ENCODE measurements around the gene RAD54L.
"Not testable (repeated sequence)": the region's sequence is repeated elsewhere in the genome, so short reads cannot be mapped to it uniquely, and the experiment has no call there.

RAD54L gene

DNA sequence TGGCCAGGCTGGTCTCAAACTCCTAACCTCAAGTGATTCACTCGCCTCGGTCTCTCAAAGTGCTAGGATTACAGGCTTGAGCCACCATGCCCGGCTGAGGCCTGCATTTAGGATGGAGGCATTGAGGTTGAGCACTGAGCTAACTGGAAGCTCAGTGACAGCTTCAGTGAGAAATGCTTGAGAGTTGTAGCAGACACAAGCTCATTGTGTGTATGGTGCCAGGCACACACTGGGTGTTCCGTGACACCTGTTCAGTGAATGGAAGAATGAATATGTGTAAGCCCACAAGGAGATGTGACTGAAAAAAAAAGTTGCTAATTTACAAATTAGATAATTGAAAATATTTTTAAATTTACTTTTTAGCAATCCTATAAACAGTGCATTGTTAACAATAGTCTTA, 22.6 kb upstream of the RAD54L start:
- Histone ChIP-seq H3K4me3 (replicated peaks; ENCODE audit: insufficient read depth, low read length) (no peak overlapping the region), H3K27ac (replicated peaks) (no peak overlapping the region)
- TF ChIP-seq SPI1 (IDR thresholded peaks at IDR 0.05; ENCODE audit: borderline replicate concordance, low read depth) (no peak), POLR2AphosphoS5 (IDR thresholded peaks at IDR 0.05; ENCODE audit: low read depth) (no peak), GABPA (IDR thresholded peaks at IDR 0.05; ENCODE audit: low read depth) (no peak)
- TF ChIP-seq, protein P1, sequence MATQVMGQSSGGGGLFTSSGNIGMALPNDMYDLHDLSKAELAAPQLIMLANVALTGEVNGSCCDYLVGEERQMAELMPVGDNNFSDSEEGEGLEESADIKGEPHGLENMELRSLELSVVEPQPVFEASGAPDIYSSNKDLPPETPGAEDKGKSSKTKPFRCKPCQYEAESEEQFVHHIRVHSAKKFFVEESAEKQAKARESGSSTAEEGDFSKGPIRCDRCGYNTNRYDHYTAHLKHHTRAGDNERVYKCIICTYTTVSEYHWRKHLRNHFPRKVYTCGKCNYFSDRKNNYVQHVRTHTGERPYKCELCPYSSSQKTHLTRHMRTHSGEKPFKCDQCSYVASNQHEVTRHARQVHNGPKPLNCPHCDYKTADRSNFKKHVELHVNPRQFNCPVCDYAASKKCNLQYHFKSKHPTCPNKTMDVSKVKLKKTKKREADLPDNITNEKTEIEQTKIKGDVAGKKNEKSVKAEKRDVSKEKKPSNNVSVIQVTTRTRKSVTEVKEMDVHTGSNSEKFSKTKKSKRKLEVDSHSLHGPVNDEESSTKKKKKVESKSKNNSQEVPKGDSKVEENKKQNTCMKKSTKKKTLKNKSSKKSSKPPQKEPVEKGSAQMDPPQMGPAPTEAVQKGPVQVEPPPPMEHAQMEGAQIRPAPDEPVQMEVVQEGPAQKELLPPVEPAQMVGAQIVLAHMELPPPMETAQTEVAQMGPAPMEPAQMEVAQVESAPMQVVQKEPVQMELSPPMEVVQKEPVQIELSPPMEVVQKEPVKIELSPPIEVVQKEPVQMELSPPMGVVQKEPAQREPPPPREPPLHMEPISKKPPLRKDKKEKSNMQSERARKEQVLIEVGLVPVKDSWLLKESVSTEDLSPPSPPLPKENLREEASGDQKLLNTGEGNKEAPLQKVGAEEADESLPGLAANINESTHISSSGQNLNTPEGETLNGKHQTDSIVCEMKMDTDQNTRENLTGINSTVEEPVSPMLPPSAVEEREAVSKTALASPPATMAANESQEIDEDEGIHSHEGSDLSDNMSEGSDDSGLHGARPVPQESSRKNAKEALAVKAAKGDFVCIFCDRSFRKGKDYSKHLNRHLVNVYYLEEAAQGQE (IDR thresholded peaks at IDR 0.05; ENCODE audit: insufficient replicate concordance, low read depth), result no peak
- TF ChIP-seq, protein P2, sequence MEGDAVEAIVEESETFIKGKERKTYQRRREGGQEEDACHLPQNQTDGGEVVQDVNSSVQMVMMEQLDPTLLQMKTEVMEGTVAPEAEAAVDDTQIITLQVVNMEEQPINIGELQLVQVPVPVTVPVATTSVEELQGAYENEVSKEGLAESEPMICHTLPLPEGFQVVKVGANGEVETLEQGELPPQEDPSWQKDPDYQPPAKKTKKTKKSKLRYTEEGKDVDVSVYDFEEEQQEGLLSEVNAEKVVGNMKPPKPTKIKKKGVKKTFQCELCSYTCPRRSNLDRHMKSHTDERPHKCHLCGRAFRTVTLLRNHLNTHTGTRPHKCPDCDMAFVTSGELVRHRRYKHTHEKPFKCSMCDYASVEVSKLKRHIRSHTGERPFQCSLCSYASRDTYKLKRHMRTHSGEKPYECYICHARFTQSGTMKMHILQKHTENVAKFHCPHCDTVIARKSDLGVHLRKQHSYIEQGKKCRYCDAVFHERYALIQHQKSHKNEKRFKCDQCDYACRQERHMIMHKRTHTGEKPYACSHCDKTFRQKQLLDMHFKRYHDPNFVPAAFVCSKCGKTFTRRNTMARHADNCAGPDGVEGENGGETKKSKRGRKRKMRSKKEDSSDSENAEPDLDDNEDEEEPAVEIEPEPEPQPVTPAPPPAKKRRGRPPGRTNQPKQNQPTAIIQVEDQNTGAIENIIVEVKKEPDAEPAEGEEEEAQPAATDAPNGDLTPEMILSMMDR (IDR thresholded peaks at IDR 0.05; ENCODE audit: insufficient read depth, low read length), result no peak

DNA sequence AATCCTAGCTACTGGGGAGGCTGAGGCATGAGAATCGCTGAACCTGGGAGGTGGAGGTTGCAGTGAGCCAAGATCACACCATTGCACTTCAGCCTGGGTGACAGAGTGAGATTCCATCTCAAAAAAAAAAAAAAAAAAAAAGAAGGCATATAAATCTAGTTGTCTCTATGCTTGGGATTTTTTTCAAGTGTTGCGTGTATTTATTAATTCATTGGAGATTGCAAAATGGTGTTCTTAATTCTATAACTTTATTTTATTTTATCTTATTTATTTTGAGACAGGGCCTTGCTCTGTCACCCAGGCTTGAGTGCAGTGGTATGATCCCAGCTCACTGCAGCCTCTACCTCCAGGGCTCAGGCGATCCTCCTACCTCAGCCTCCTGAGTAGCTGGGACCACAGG, 16.3 kb upstream of the RAD54L start:
- H3K27ac ChIP-seq (replicated peaks); H3K4me3 ChIP-seq (replicated peaks; ENCODE audit: insufficient read depth, low read length); H3K27me3 ChIP-seq (ENCODE audit: insufficient read depth, poor library complexity, severe bottlenecking); DNase-seq (ENCODE audit: low read depth in 1 of 2, low spot score in 1 of 2): not testable (repeated sequence)

More for the DNA sequence above, 22.6 kb upstream of the RAD54L start:
- no peaks in the 10 kb centered on the region for H3K27me3 ChIP-seq (ENCODE audit: insufficient read depth, poor library complexity, severe bottlenecking)
- DNase-seq (ENCODE audit: low read depth in 1 of 2, low spot score in 1 of 2), result no peak

DNA sequence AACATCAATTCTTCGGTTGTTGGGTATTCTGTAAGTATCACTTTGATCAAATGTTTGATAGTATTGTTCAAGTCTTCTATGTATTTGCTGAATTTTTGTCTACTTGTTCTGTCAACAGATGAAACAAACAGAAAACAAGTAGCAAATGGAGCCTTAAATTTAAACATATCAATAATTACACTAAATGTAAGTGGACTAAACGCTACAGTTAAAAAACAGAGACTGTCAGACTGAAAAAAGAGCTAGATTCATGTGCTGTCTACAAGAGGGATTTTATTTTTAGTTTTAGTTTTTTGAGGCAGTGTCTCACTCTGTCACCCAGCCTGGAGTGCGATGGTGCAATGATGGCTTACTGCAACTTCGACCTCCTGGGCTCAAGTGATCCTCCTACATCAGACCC, 10.7 kb upstream of the RAD54L start:
- Histone ChIP-seq H3K27ac (replicated peaks) (no peak overlapping the region), H3K27me3 (ENCODE audit: insufficient read depth, poor library complexity, severe bottlenecking) (no peaks in the 10 kb centered on the region)

DNA sequence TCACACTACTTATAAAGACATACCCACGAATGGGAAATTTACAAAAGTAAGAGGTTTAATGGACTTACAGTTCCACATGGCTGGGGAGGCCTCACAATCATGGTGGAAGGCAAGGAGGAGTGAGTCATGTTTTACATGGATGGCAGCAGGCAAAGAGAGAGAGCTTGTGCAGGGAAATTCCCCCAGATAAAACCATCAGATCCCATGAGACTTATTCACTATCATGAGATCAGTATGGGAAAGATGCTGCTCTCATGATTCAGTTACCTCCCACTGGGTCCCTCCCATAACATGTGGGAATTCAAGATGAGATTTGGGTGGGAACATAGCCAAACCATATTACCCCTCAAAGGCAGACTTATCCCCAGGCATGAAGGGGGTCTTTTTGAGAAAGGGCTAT, 8.7 kb upstream of the RAD54L start:
- not testable (repeated sequence) for H3K4me3 ChIP-seq (replicated peaks; ENCODE audit: insufficient read depth, low read length); DNase-seq (ENCODE audit: low read depth in 1 of 2, low spot score in 1 of 2); H3K27me3 ChIP-seq (ENCODE audit: insufficient read depth, poor library complexity, severe bottlenecking); H3K27ac ChIP-seq (replicated peaks)

More for the DNA sequence above, 10.7 kb upstream of the RAD54L start:
- TF ChIP-seq, protein P1 (IDR thresholded peaks at IDR 0.05; ENCODE audit: insufficient replicate concordance, low read depth), result no peak
- no peak for TF ChIP-seq POLR2AphosphoS5 (IDR thresholded peaks at IDR 0.05; ENCODE audit: low read depth)
- no peak for TF ChIP-seq GABPA (IDR thresholded peaks at IDR 0.05; ENCODE audit: low read depth)
- TF ChIP-seq, protein P2 (IDR thresholded peaks at IDR 0.05; ENCODE audit: insufficient read depth, low read length), result no peak
- TF ChIP-seq SPI1 (IDR thresholded peaks at IDR 0.05; ENCODE audit: borderline replicate concordance, low read depth), result no peak
- no peak overlapping the region for H3K4me3 ChIP-seq (replicated peaks; ENCODE audit: insufficient read depth, low read length)
- DNase-seq (ENCODE audit: low read depth in 1 of 2, low spot score in 1 of 2), result no peak

DNA sequence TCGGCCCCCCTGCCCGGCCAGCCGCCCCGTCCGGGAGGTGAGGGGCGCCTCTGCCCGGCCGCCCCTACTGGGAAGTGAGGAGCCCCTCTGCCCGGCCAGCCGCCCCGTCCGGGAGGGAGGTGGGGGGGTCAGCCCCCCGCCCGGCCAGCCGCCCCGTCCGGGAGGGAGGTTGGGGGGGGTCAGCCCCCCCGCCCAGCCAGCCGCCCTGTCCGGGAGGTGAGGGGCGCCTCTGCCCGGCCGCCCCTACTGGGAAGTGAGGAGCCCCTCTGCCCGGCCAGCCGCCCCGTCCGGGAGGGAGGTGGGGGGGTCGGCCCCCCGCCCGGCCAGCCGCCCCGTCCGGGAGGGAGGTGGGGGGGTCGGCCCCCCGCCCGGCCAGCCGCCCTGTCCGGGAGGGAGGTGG, 5.8 kb upstream of the RAD54L start:
- not testable (repeated sequence) for DNase-seq (ENCODE audit: low read depth in 1 of 2, low spot score in 1 of 2); H3K4me3 ChIP-seq (replicated peaks; ENCODE audit: insufficient read depth, low read length); H3K27ac ChIP-seq (replicated peaks); H3K27me3 ChIP-seq (ENCODE audit: insufficient read depth, poor library complexity, severe bottlenecking)
